ENCODE data around the gene CKB. TPM values are rescaled to one million over a fixed set of nuclear protein-coding genes. Genes with fewer than 3 reads are reported as not detected.
A peak's percentile ranks its signal among the peaks of the same experiment; 100 is the strongest.

CKB gene
- total and polyA plus RNA-seq, 4 donors: 9.0 to 32.9 (median 20.4) TPM

DNA sequence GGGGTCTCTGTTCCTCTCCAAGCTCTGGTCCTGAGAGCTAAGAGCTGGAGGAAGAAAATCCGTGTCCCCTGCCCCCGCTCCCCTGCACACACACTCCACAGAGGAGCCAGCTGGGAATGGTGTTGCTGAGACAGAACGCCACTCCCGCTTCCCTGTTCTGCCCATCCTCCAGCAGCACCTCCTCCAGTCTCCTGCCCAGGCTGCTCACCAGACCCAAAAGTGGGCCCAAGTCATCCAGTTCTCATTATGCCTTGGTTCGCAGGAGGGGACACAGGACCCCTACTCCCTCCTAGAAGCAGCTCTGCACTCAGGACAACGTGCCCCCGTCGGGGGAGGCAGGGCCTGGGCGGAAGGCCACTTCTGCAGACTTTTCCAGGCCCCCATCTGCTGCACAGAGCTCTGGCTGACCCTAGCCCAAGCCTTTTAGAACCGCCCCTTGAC is 5.5 kb upstream of the CKB start (continued):
- TF ChIP-seq, protein P1, sequence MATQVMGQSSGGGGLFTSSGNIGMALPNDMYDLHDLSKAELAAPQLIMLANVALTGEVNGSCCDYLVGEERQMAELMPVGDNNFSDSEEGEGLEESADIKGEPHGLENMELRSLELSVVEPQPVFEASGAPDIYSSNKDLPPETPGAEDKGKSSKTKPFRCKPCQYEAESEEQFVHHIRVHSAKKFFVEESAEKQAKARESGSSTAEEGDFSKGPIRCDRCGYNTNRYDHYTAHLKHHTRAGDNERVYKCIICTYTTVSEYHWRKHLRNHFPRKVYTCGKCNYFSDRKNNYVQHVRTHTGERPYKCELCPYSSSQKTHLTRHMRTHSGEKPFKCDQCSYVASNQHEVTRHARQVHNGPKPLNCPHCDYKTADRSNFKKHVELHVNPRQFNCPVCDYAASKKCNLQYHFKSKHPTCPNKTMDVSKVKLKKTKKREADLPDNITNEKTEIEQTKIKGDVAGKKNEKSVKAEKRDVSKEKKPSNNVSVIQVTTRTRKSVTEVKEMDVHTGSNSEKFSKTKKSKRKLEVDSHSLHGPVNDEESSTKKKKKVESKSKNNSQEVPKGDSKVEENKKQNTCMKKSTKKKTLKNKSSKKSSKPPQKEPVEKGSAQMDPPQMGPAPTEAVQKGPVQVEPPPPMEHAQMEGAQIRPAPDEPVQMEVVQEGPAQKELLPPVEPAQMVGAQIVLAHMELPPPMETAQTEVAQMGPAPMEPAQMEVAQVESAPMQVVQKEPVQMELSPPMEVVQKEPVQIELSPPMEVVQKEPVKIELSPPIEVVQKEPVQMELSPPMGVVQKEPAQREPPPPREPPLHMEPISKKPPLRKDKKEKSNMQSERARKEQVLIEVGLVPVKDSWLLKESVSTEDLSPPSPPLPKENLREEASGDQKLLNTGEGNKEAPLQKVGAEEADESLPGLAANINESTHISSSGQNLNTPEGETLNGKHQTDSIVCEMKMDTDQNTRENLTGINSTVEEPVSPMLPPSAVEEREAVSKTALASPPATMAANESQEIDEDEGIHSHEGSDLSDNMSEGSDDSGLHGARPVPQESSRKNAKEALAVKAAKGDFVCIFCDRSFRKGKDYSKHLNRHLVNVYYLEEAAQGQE (IDR thresholded peaks at IDR 0.05): no peak
- no peak for TF ChIP-seq RAD21 (IDR thresholded peaks at IDR 0.05)

DNA sequence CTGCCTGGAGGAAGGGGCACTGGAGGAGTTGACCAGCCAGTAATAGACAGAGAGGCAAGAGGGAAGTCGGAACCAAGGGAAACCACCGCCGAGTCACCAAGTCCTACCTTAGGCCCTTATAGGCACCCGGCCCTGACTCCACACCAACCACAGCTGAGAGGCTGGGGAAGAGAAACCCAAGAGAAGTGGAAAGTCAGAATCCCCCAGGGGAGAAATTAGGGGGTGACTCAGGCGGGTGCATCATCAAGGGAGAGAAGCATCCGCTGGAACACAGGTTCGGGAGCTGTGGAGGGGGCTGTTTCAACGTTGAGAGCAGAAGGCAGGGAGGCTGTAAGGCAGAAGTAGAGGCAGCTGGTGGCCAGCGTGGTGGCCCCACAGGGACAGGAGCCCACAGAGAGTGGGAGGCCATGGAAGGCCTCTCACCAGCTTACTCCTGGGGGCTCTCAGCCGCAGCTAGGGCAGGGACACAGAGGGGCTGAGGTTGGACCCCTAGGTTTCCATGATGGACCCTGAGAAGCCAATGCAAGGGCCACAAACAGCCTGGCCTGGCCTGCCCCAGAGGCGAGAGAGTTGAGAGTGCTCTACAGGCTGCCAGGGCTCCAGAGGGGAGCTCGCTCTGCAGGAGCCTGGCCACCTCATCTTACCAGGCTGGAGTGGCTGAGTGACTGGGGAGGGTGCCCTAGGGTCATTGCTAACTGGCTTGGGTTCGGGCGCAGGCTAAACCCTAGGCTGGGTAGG is 4.9 kb upstream of the CKB start:
- no peak for DNase-seq (ENCODE audit: low spot score)
- 87% methylated on average over 14 of the region's 14 CpGs for WGBS
- H3K9ac ChIP-seq (ENCODE audit: low read depth in 1 of 2, low read length in 2 of 2): no peak overlapping the region
- H3K36me3 ChIP-seq (ENCODE audit: control insufficient read depth in 4 of 4, insufficient read depth in 3 of 4, low read depth in 1 of 4, low read length in 3 of 4): peaks cover 0 to 2% (median under 1%) of the 10 kb centered on the region in 4 donors
- no peak for TF ChIP-seq EGR1 (IDR thresholded peaks at IDR 0.05; ENCODE audit: low read depth in 2 of 2)
- TF ChIP-seq HNF4A (conservative IDR thresholded peaks at IDR 0.05): no peak
- no peak for TF ChIP-seq GABPA (IDR thresholded peaks at IDR 0.05 in 1 of 2, conservative IDR thresholded peaks at IDR 0.05 in 1 of 2)
- TF ChIP-seq HNF4G (IDR thresholded peaks at IDR 0.05): no peak
- TF ChIP-seq, protein P2, sequence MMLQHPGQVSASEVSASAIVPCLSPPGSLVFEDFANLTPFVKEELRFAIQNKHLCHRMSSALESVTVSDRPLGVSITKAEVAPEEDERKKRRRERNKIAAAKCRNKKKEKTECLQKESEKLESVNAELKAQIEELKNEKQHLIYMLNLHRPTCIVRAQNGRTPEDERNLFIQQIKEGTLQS (IDR thresholded peaks at IDR 0.05): no peak
- peaks cover 20 to 74% (median 42%) of the 10 kb centered on the region in 4 donors for H3K4me1 ChIP-seq (ENCODE audit: control insufficient read depth in 4 of 4, insufficient read depth in 4 of 4, low read length in 3 of 4)
- H3K4me3 ChIP-seq (ENCODE audit: low read depth in 1 of 3, low read length in 3 of 3): no peak overlapping the region
- no peaks in the 10 kb centered on the region for H3K9me3 ChIP-seq (ENCODE audit: control insufficient read depth in 4 of 4, low read length in 3 of 4)
- no peaks in the 10 kb centered on the region for H3K27me3 ChIP-seq (ENCODE audit: control insufficient read depth in 4 of 4, insufficient read depth in 4 of 4, low read length in 3 of 4)
- peak overlapping the region in 1 of 2 donors; percentile 84 for H3K27ac ChIP-seq (ENCODE audit: low read depth in 1 of 2, low read length in 2 of 2)

DNA sequence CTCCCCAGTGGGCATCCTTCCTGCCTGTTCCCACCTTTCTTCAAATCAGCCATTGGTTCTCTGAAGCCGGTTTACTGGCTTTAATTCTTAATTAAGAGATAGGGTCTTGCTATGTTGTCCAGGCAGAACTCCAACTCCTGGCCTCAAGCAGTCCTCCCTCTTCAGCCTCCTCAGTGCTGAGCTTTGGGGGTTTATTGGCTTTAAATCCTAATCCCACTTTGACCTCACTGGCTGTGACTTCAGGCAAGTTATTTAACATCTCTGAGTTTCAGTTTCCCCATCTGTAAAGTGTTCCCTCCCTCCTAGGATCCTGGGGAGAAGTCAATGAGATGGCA is 4.3 kb upstream of the CKB start:
- Histone ChIP-seq H3K36me3 (ENCODE audit: control insufficient read depth in 4 of 4, insufficient read depth in 3 of 4, low read depth in 1 of 4, low read length in 3 of 4) (no peaks in the 10 kb centered on the region), H3K4me3 (ENCODE audit: low read depth in 1 of 3, low read length in 3 of 3) (no peak overlapping the region), H3K27ac (ENCODE audit: low read depth in 1 of 2, low read length in 2 of 2) (no peak overlapping the region), H3K4me1 (ENCODE audit: control insufficient read depth in 4 of 4, insufficient read depth in 4 of 4, low read length in 3 of 4) (peaks cover 26 to 81% (median 46%) of the 10 kb centered on the region in 4 donors), H3K9me3 (ENCODE audit: control insufficient read depth in 4 of 4, low read length in 3 of 4) (no peaks in the 10 kb centered on the region), H3K27me3 (ENCODE audit: control insufficient read depth in 4 of 4, insufficient read depth in 4 of 4, low read length in 3 of 4) (no peaks in the 10 kb centered on the region), H3K9ac (ENCODE audit: low read depth in 1 of 2, low read length in 2 of 2) (no peak overlapping the region)
- TF ChIP-seq EGR1 (IDR thresholded peaks at IDR 0.05; ENCODE audit: low read depth in 2 of 2): no peak
- TF ChIP-seq, protein P2 (IDR thresholded peaks at IDR 0.05): no peak
- no peak for TF ChIP-seq RAD21 (IDR thresholded peaks at IDR 0.05)
- TF ChIP-seq GABPA (IDR thresholded peaks at IDR 0.05 in 1 of 2, conservative IDR thresholded peaks at IDR 0.05 in 1 of 2): no peak
- TF ChIP-seq JUND (IDR thresholded peaks at IDR 0.05): no peak
- no peak for TF ChIP-seq HNF4A (conservative IDR thresholded peaks at IDR 0.05)
- TF ChIP-seq FOXA1 (IDR thresholded peaks at IDR 0.05): no peak
- TF ChIP-seq, protein P3, sequence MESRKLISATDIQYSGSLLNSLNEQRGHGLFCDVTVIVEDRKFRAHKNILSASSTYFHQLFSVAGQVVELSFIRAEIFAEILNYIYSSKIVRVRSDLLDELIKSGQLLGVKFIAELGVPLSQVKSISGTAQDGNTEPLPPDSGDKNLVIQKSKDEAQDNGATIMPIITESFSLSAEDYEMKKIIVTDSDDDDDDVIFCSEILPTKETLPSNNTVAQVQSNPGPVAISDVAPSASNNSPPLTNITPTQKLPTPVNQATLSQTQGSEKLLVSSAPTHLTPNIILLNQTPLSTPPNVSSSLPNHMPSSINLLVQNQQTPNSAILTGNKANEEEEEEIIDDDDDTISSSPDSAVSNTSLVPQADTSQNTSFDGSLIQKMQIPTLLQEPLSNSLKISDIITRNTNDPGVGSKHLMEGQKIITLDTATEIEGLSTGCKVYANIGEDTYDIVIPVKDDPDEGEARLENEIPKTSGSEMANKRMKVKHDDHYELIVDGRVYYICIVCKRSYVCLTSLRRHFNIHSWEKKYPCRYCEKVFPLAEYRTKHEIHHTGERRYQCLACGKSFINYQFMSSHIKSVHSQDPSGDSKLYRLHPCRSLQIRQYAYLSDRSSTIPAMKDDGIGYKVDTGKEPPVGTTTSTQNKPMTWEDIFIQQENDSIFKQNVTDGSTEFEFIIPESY (IDR thresholded peaks at IDR 0.05): no peak
- DNase-seq (ENCODE audit: low spot score): no peak
- WGBS: 93% methylated on average over 1 of the region's 1 CpG

All from liver (tissue), 9 donors.